Coronary artery (tissue), 2 donors: ENCODE data around the gene HP.

ENCODE experiments used
- DNase-seq: peaks from one replicate; pipeline ENCODE4 v3.0.0-alpha.2; 2017; ENCODE audit warnings: low spot score
- H3K27ac ChIP-seq, 2 donors: fragments of 200-600 bp; sonication (generic); one replicate each; pipeline ENCODE4 v1.5.1; 2016 to 2019
- H3K4me3 ChIP-seq: fragments of 200-600 bp; sonication (generic); 2 replicates; pipeline ENCODE4 v1.5.1; 2016; ENCODE audit warnings: mild to moderate bottlenecking, moderate library complexity
- TF ChIP-seq, protein P1 (sequence below): fragments of 200-600 bp; sonication (generic); IDR thresholded peaks from one replicate; pipeline ENCODE4 v1.5.1; 2019; ENCODE audit warnings: antibody characterized with exemption

Gene HP

DNA sequence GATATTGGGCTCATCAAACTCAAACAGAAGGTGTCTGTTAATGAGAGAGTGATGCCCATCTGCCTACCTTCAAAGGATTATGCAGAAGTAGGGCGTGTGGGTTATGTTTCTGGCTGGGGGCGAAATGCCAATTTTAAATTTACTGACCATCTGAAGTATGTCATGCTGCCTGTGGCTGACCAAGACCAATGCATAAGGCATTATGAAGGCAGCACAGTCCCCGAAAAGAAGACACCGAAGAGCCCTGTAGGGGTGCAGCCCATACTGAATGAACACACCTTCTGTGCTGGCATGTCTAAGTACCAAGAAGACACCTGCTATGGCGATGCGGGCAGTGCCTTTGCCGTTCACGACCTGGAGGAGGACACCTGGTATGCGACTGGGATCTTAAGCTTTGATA lies 6.1 kb downstream of the HP start:
- no peak overlapping the region for H3K4me3 ChIP-seq
- H3K27ac ChIP-seq = no peak overlapping the region
- TF ChIP-seq, protein P1, sequence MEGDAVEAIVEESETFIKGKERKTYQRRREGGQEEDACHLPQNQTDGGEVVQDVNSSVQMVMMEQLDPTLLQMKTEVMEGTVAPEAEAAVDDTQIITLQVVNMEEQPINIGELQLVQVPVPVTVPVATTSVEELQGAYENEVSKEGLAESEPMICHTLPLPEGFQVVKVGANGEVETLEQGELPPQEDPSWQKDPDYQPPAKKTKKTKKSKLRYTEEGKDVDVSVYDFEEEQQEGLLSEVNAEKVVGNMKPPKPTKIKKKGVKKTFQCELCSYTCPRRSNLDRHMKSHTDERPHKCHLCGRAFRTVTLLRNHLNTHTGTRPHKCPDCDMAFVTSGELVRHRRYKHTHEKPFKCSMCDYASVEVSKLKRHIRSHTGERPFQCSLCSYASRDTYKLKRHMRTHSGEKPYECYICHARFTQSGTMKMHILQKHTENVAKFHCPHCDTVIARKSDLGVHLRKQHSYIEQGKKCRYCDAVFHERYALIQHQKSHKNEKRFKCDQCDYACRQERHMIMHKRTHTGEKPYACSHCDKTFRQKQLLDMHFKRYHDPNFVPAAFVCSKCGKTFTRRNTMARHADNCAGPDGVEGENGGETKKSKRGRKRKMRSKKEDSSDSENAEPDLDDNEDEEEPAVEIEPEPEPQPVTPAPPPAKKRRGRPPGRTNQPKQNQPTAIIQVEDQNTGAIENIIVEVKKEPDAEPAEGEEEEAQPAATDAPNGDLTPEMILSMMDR = no peak
- no peak for DNase-seq

DNA sequence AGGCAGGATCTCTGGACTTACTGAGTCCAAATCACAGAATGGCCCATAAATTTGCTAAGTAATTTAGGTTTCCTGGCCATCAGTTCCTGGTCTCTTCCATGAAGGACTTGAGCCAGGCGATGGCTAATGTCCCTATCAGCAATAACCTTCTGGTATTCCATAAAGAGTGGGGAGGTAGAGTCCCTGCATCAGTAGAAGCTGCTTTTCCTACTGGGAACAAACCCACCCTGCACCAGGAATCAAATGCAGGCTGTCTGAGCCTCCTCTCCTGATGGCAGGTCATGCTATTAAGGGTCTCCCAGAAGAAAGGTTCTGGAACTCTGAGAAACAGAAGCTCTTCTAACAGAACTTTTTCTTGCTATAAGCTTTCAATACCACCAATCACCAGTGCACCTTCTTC lies 7.3 kb downstream of the HP start:
- DNase-seq = no peak
- Histone ChIP-seq H3K4me3 (no peak overlapping the region), H3K27ac (no peak overlapping the region)
- TF ChIP-seq, protein P1 = no peak

DNA sequence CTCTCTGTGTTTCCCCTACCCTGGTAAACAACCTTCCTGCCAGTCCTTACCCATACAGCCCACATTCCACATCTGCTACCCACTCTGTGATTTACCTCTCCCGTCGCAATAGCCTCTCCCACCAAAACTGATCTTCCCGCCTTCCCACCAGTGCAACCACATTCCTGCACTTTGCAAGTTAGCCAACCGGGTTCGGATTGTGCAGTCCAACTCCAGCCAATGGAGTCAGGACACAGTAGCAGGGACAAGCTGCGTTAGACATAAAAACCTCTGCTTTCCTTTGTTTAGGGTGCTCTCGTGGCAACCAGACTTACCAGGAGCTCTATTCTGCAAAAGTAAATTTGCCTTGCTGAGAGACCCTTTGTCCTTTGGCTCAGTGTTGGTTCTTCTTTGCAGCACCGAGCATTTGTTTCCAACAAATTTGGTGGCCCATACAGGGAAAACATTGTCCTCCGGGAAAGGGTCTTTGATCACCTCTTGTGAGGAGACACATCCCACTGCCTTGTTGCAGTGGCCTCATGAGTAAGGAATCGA lies 10.1 kb downstream of the HP start:
- Histone ChIP-seq H3K27ac (no peak overlapping the region), H3K4me3 (no peak overlapping the region)
- DNase-seq = no peak
- TF ChIP-seq, protein P1 = no peak

DNA sequence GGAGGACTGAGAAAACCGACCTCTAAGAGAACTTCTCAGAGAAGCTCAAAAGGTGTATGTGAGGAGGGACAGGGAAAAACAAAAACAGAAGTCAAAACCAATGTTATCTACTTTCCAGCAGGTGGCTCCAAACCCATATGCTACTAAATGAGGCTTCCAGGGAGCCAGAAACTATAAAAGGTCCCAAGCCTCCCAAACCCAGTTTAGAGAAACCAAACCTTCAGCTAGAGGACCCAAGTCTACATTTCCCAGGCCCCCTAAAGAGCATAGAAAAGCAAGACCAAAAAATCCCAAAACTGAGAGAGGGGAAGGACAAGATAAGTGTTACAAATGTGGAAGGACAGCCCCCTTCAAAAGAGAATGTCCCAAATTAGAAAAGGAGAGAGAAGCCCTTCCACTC lies 12.4 kb downstream of the HP start:
- DNase-seq = no peak
- Histone ChIP-seq H3K27ac (no peak overlapping the region), H3K4me3 (no peak overlapping the region)
- TF ChIP-seq, protein P1 = peak; percentile 25

DNA sequence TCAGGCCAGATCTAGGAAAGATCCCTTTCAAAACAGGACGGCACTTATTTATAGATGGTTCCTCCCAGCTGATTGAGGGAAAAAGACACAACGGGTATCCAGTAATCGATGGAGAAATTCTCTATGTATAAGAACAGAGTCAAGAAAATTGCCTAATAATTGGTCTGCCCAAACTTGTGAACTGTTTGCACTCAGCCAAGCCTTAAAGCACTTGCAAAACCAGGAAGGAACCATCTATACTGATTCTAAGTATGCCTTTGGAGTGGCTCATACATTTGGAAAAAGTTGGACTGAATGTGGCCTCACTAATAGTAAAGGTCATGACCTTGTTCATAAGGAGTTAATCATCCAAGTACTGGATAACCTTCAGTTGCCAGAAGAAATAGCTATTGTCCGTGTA lies 14.6 kb downstream of the HP start:
- Histone ChIP-seq H3K4me3 (no peak overlapping the region), H3K27ac (no peak overlapping the region)
- TF ChIP-seq, protein P1 = no peak
- no peak for DNase-seq

DNA sequence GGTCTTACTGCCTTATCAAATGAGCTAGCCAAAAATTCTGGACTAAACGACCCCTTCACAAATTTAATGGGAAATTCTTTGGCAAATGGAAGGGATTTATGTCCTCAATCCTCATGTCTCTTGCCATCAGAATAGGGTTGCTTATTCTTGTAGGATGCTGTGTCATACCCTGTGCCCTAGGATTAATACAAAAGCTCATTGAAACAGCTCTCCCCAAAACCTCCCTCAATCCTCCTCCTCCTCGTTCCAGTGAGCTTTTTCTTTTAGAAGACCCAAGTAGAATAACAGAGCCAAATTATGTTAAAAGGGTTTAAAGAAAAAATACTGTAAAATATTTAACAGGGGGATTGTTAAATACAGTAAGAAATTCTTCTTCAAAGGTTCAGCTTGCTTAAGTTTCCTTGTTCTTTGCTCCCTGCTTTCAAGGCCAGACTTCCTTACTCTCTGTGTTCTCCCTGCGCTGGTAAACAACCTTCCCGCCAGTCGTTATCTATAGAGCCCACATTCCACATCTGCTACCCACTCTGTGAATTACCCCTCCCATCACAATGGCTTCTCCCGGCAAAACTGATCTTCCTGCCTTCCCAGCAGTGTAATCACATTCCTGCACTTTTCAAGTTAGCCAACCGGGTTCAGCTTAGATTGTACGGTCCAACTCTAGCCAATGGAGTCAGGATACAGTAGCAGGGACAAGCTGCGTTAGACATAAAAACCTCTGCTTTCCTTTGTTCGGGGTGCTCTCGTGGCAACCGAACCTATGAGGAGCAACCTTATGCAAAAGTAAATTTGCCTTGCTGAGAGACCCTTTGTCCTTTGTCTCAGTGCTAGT lies 18.4 kb downstream of the HP start:
- peak; percentile 76 for DNase-seq
- TF ChIP-seq, protein P1 = no peak
- Histone ChIP-seq H3K4me3 (peak overlapping the region; percentile 40), H3K27ac (peak overlapping the region; percentile 70 to 83)
